ENCODE results near the gene SPN. TPM values are rescaled to one million over a fixed set of nuclear protein-coding genes. Genes with fewer than 3 reads are reported as not detected.
"Not testable (repeated sequence)": the region's sequence is repeated elsewhere in the genome, so short reads cannot be mapped to it uniquely, and the experiment has no call there.

SPN gene
- total RNA-seq, 2 experiments from 2014 or later: 109 to 114 TPM

DNA sequence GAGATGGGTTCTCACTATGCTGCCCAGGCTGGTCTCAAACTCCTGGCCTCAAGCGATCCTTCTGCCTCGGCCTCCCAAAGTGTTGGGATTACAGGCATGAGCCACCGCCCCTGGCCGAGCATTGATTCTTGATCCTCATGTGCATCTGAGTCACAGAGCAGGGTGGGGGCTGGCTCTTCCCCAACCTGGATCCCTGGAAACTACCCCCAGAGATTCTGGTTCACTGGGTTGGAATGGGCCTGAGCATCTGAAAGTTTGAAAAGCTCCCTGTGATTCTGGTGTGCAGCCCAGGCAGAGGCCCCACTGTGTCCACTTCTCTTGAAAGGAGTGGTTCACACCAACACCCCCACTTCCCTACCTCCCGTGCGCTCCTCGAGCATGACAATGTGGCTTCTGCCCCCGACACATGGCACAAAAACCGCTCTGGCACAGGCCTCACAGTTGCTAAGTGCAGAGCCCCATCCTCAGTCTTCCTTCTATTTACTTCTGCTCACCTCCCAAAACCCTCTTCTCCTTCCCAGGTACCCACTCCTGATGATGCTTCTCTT is 20.6 kb downstream of the SPN start:
- H3K27ac Mint-ChIP-seq: no peak overlapping the region
- no peaks in the 10 kb centered on the region for H3K27me3 Mint-ChIP-seq
- POLR2A ChIA-PET: no interaction called here

DNA sequence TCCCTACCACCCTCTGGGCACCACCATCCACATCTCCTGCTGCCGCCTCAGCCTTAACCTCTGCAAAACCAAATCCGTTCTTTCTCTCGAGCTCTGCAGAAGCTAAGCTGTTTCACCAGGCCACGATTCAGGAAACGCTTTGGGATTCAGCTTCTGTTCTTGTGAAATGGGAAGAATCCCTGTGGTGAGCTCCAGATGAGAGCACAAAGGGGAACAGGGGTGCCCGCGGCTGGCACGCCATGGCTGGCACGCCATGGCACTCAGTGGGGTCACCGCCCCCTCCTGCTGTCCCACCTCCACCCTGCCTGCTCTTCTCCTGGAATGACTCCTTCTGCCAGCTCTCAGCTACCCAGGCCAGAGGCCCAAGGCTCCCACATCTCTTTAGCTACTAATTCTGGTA is 21.6 kb downstream of the SPN start:
- Mint-ChIP-seq H3K27ac (no peak overlapping the region), H3K9me3 (no peaks in the 10 kb centered on the region), H3K4me3 (no peak overlapping the region), H3K36me3 (no peaks in the 10 kb centered on the region), H3K27me3 (no peaks in the 10 kb centered on the region), H3K4me1 (ENCODE audit: low read depth) (peaks cover 16% of the 10 kb centered on the region)
- CTCF ChIA-PET: no interaction called here
- no peak for DNase-seq
- POLR2A ChIA-PET: no interaction called here
- intact Hi-C loops (cut with micrococcal nuclease): no loop called here

More for the DNA sequence above, 20.6 kb downstream of the SPN start:
- no peaks in the 10 kb centered on the region for H3K36me3 Mint-ChIP-seq
- intact Hi-C loops (cut with micrococcal nuclease): no loop called here
- H3K4me1 Mint-ChIP-seq (ENCODE audit: low read depth): peaks cover 24% of the 10 kb centered on the region
- DNase-seq: no peak
- H3K9me3 Mint-ChIP-seq: no peaks in the 10 kb centered on the region
- no peak overlapping the region for H3K4me3 Mint-ChIP-seq
- CTCF ChIA-PET: interaction anchor here (0.8 kb wide), 1 partner anchor 165 kb away, joined by 3 read pairs; no protein-coding TSS in a partner anchor

DNA sequence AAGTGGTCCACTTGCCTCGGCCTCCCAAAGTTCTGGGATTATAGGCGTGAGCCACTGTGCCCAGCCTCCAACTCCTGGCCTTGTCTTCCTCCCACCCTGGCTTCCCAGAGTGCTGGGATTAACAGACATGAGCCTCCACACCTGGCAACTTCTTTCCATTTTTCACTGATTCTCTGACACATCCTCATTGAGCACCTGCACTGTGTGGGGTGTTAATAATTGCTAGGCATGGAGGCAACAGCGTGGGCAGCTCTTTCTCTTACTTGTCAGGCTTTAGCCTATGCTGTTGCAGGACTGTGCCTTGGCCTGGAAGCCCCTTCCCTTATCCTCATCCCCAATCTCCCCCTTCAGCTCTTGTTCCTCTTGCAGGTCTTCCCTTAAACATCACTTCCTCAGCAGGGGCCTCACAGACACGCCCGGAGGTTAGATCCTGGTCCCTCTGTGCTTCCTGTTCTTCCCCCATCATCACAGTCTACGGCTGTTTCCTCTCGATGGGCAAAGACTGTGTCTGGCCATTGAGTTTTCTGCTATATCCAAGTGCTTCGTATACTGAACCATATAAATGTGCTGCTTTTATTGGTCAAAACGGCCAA is 23.8 kb downstream of the SPN start:
- no peaks in the 10 kb centered on the region for H3K9me3 Mint-ChIP-seq
- H3K27me3 Mint-ChIP-seq: no peaks in the 10 kb centered on the region
- no peak for DNase-seq
- H3K36me3 Mint-ChIP-seq: no peaks in the 10 kb centered on the region
- CTCF ChIA-PET: interaction anchor here (0.5 to 1.9 kb wide), 3 partner anchors 14 to 161 kb away, joined by 3 to 4 read pairs (median 4); no protein-coding TSS in a partner anchor
- H3K4me3 Mint-ChIP-seq: no peak overlapping the region
- intact Hi-C loops (cut with micrococcal nuclease): no loop called here
- peaks cover 15% of the 10 kb centered on the region for H3K4me1 Mint-ChIP-seq (ENCODE audit: low read depth)
- POLR2A ChIA-PET: interaction anchor here (0.6 kb wide), 1 partner anchor 15 kb away, joined by 5 read pairs; no protein-coding TSS in a partner anchor
- H3K27ac Mint-ChIP-seq: no peak overlapping the region

DNA sequence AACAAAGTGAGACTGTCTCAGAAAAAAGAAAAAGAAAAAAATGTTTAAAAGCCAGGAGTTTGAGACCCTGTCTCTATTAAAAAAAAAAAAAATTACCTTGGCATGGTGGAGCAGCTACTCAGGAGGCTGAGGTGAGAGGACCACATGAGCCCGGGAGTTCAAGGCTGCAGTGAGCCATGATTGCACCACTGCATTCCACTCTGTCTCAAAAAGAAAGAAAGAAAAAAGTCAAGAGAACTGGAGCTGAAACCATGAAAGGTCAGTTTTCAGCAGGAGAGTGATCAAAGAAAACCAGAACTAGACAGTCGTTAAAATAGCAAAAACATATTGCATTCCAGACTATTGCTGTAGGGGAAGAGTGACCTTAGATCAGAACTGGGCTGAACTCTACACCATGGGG is 24.7 kb downstream of the SPN start:
- intact Hi-C loops (cut with micrococcal nuclease): no loop called here
- Mint-ChIP-seq H3K4me1 (ENCODE audit: low read depth) (peaks cover 15% of the 10 kb centered on the region), H3K36me3 (no peaks in the 10 kb centered on the region), H3K9me3 (no peaks in the 10 kb centered on the region), H3K27me3 (no peaks in the 10 kb centered on the region), H3K27ac (no peak overlapping the region), H3K4me3 (no peak overlapping the region)
- POLR2A ChIA-PET: no interaction called here
- CTCF ChIA-PET: interaction anchor here (0.6 to 1.9 kb wide), 3 partner anchors 13 to 260 kb away, joined by 3 to 4 read pairs (median 4); no protein-coding TSS in a partner anchor
- no peak for DNase-seq

DNA sequence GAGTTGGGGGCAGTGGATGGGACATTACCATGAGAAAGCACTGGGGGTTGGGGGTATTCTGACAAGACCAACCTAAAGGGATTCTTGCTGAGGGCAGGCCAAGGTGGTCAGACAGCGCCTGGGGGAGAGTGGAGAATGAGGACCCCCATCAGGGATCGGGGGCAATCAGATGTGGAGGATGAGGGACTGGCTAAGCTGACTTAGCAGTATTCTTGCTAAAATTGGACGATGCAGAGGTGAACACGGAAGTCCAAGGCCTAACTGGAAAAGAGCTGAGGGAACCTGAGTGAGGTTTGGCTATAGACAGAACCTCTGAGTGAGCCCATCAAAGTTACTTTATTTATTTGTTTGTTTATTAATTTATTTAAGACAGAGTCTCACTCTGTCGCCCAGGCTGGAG is 25.1 kb downstream of the SPN start:
- ChIA-PET POLR2A (no interaction called here), CTCF (interaction anchor here (0.6 to 1.9 kb wide), 4 partner anchors 12 to 260 kb away, joined by 3 to 4 read pairs (median 4); no protein-coding TSS in a partner anchor)
- H3K27me3 Mint-ChIP-seq: no peaks in the 10 kb centered on the region

DNA sequence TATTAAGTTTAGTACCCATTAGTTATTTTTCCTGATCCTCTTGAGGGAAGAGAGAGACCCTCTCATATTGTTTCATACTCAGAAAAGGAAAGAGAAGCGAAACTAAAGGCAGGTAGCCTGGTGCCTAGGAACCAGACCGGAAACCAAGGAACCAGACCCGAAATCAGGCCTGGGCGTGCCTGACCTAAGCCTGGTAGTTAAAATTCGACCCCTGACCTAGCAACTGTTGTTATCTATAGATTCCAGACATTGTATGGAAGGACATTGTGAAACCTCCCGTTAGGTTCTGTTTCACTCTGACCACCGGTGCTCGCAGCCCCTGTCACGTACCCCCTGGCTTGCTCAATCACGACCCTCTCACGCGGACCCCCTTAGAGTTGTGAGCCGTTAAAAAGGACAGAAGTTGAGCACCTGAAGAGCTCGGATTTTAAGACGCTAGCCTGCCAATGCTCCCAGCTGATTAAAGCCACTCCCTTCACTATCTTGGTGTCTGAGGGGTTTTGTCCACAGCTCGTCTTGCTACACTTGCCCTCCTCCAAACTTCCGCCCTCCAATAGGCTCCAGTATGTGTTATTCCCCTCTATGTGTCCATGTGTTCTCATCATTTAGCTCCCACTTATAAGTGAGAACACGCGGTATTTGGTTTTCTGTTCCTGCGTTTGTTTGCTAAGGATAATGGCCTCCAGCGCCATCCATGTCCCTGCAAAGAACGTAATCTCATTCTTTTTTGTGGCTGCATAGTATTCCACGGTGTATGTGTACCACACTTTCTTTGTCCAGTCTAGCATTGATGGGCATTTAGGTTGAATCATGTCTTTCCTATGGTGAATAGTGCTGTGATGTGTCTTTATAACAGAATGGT is 26.7 kb downstream of the SPN start:
- H3K27ac Mint-ChIP-seq, H3K27me3 Mint-ChIP-seq, POLR2A ChIA-PET, H3K9me3 Mint-ChIP-seq, H3K4me3 Mint-ChIP-seq, H3K36me3 Mint-ChIP-seq, DNase-seq: not testable (repeated sequence)
- intact Hi-C loops (cut with micrococcal nuclease): loop anchor here (2.0 kb wide), 1 partner anchor 331 kb away; no protein-coding TSS in a partner anchor
- peaks cover 15% of the 10 kb centered on the region for H3K4me1 Mint-ChIP-seq (ENCODE audit: low read depth)
- CTCF ChIA-PET: interaction anchor here (2.2 kb wide), 1 partner anchor 95 kb away, joined by 20 read pairs; no protein-coding TSS in a partner anchor

More for the DNA sequence above, 25.1 kb downstream of the SPN start:
- Mint-ChIP-seq H3K4me3 (no peak overlapping the region), H3K4me1 (ENCODE audit: low read depth) (peaks cover 15% of the 10 kb centered on the region), H3K36me3 (no peaks in the 10 kb centered on the region), H3K27ac (no peak overlapping the region), H3K9me3 (no peaks in the 10 kb centered on the region)
- intact Hi-C loops (cut with micrococcal nuclease): no loop called here
- no peak for DNase-seq

DNA sequence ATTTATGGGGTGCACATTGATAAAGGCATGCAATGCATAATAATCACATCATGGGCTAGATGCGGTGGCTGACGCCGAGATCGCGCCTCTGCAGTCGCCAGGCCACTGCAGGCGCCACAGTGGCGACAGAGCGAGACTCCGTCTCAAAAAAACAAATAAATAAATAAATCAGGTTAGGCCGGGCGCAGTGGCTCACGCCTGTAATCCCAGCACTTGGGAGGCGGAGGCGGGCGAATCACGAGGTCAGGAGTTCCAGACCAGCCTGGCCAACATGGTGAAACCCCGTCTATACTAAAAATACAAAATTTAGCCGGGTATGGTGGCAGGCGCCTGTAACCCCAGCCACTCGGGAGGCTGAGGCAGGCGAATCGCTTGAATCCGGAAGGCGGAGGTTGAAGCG is 29.6 kb downstream of the SPN start:
- H3K36me3 Mint-ChIP-seq; H3K4me1 Mint-ChIP-seq (ENCODE audit: low read depth); H3K27me3 Mint-ChIP-seq; H3K9me3 Mint-ChIP-seq; H3K27ac Mint-ChIP-seq; intact Hi-C loops (cut with micrococcal nuclease); H3K4me3 Mint-ChIP-seq; POLR2A ChIA-PET; DNase-seq: not testable (repeated sequence)
- CTCF ChIA-PET: interaction anchor here (0.7 to 2.2 kb wide), 7 partner anchors 8 to 339 kb away, joined by 3 to 30 read pairs (median 5); partner anchors contain the start of genes KIF22 and TLCD3B

DNA sequence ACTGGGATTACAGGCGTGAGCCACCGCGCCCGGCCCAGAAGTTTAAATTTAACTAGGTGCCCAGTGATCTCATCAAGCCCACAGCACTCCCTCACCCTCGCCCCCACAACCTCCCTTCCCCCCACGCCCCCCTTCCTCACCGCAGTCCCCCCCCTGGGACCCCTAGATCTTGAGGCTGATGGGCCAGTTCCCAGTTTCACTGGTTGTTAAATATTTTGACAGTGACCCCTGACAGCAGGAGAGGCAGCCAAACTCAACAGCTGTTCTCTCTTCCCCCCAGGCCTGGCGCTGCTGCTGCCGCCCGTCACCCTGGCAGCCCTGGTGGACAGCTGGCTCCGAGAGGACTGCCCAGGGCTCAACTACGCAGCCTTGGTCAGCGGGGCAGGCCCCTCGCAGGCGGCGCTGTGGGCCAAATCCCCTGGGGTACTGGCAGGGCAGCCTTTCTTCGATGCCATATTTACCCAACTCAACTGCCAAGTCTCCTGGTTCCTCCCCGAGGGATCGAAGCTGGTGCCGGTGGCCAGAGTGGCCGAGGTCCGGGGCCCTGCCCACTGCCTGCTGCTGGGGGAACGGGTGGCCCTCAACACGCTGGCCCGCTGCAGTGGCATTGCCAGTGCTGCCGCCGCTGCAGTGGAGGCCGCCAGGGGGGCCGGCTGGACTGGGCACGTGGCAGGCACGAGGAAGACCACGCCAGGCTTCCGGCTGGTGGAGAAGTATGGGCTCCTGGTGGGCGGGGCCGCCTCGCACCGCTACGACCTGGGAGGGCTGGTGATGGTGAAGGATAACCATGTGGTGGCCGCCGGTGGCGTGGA is 31.5 kb downstream of the SPN start:
- Mint-ChIP-seq H3K27ac (no peak overlapping the region), H3K27me3 (no peaks in the 10 kb centered on the region), H3K36me3 (no peaks in the 10 kb centered on the region), H3K4me3 (no peak overlapping the region), H3K4me1 (ENCODE audit: low read depth) (peaks cover 4% of the 10 kb centered on the region), H3K9me3 (no peaks in the 10 kb centered on the region)
- ChIA-PET POLR2A (no interaction called here), CTCF (interaction anchor here (1.2 kb wide), 1 partner anchor 95 kb away, joined by 4 read pairs; the partner anchor contains the start of gene KIF22)
- intact Hi-C loops (cut with micrococcal nuclease): no loop called here
- no peak for DNase-seq

DNA sequence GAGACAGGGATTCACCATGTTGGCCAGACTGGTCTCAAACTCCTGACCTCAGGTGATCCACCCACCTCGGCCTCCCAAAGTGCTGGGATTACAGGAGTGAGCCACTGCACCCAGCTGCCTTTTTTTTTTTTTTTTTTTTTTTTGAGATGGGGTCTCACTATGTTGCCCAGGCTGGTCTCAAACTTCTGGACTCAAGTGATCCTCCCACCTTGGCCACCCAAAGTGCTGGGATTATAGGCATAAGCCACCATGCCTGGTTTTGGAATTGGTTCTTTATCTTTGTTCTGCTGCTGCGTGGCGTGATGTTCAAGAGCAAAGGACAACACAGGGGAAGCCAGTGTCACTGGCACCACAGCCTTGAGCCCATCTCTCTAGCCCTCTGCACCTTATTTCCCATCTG is 32.6 kb downstream of the SPN start:
- H3K4me1 Mint-ChIP-seq (ENCODE audit: low read depth); intact Hi-C loops (cut with micrococcal nuclease); DNase-seq; H3K27me3 Mint-ChIP-seq; H3K9me3 Mint-ChIP-seq; H3K4me3 Mint-ChIP-seq; H3K36me3 Mint-ChIP-seq; H3K27ac Mint-ChIP-seq; POLR2A ChIA-PET: not testable (repeated sequence)
- CTCF ChIA-PET: interaction anchor here (1.0 to 7.8 kb wide), 3 partner anchors 22 to 336 kb away, joined by 3 to 63 read pairs (median 4); partner anchors contain the start of genes KIF22 and TLCD3B

DNA sequence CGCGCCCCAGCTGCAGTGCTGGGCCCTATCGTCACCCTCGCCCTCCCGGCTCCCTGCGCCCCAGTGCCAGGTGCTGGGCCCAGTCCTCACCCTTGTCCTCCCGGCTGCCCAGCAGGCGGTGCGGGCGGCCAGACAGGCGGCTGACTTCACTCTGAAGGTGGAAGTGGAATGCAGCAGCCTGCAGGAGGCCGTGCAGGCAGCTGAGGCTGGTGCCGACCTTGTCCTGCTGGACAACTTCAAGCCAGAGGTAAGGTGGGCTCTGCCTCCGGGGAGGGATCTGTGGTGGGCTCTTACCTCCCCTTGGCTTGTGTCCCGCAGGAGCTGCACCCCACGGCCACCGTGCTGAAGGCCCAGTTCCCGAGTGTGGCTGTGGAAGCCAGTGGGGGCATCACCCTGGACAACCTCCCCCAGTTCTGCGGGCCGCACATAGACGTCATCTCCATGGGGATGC is 33.9 kb downstream of the SPN start:
- Mint-ChIP-seq H3K4me3 (no peak overlapping the region), H3K4me1 (ENCODE audit: low read depth) (peaks cover 15% of the 10 kb centered on the region), H3K9me3 (no peaks in the 10 kb centered on the region), H3K27ac (no peak overlapping the region), H3K27me3 (no peaks in the 10 kb centered on the region), H3K36me3 (no peaks in the 10 kb centered on the region)
- ChIA-PET POLR2A (no interaction called here), CTCF (interaction anchor here (0.9 to 7.8 kb wide), 4 partner anchors 20 to 335 kb away, joined by 3 to 63 read pairs (median 4); partner anchors contain the start of gene TLCD3B)
- no peak for DNase-seq
- intact Hi-C loops (cut with micrococcal nuclease): no loop called here

DNA sequence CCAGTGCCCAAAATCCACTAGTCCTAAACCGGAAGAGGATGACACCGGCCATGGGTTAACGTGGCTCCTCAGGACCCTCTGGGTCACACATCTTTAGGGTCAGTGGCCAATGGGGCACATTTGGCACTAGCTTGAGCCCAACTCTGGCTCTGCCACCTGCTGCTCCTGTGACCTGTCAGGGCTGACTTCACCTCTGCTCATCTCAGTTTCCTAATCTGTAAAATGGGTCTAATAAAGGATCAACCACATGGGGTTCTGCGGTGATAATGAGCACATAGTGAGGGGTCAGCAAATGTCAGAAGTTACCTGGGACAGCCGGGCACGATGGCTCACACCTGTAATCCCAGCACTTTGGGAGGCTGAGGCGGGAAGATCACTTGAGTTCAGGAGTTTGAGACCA is 34.3 kb downstream of the SPN start:
- H3K4me1 Mint-ChIP-seq (ENCODE audit: low read depth): peaks cover 20% of the 10 kb centered on the region
- CTCF ChIA-PET: interaction anchor here (0.6 to 7.8 kb wide), 6 partner anchors 26 to 334 kb away, joined by 3 to 63 read pairs (median 3); partner anchors contain the start of gene TLCD3B
- POLR2A ChIA-PET: no interaction called here
- no peaks in the 10 kb centered on the region for H3K36me3 Mint-ChIP-seq
- DNase-seq: no peak
- H3K27me3 Mint-ChIP-seq: no peaks in the 10 kb centered on the region
- H3K4me3 Mint-ChIP-seq: no peak overlapping the region
- no peaks in the 10 kb centered on the region for H3K9me3 Mint-ChIP-seq
- intact Hi-C loops (cut with micrococcal nuclease): no loop called here
- no peak overlapping the region for H3K27ac Mint-ChIP-seq

All from activated CD4-positive, alpha-beta memory T cell treated with anti-CD3 and anti-CD28 coated beads for 36 hours (primary cell).